Measurements from ENCODE around the gene RAVER2.

Gene RAVER2

DNA sequence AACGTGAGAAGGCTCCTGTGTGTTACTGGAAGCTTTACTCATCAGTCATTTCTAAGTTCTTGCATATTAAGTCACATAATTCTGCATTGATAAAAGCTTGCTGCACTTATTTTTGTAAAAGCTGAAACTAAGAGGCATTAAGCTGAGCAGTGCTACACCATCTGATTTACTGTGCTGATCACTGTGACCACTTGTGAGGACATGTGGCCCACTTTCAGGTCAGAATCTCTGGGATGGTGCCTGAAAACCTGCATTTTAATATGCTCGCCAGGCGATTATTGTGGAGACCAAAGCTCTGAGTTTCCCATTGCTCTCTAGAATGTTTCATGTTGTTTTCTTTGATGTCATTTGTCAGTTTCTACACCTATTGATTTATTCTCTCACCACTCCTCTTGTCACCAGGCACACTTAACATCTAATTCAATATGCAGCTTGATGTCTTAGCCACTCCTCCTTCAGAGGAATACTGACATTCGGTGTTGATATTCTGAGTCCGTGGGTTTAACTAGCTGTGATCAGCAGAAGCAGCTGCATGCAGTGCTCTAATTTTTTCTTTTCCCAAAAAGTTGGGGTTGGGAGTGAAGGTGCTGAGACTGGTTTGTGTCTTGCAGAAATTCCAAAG is 85.3 kb downstream of the RAVER2 start:
- no peak overlapping the region for H3K27ac ChIP-seq (replicated peaks)
- DNase-seq (ENCODE audit: low read depth in 1 of 2, low spot score in 1 of 2), result no peak
- H3K27me3 ChIP-seq (ENCODE audit: insufficient read depth, poor library complexity, severe bottlenecking), result no peaks in the 10 kb centered on the region
- TF ChIP-seq GABPA (IDR thresholded peaks at IDR 0.05; ENCODE audit: low read depth) (no peak), SPI1 (IDR thresholded peaks at IDR 0.05; ENCODE audit: borderline replicate concordance, low read depth) (no peak), REST (IDR thresholded peaks at IDR 0.05; ENCODE audit: insufficient replicate concordance, low read depth) (no peak), POLR2AphosphoS5 (IDR thresholded peaks at IDR 0.05; ENCODE audit: low read depth) (no peak)
- TF ChIP-seq, protein P1, sequence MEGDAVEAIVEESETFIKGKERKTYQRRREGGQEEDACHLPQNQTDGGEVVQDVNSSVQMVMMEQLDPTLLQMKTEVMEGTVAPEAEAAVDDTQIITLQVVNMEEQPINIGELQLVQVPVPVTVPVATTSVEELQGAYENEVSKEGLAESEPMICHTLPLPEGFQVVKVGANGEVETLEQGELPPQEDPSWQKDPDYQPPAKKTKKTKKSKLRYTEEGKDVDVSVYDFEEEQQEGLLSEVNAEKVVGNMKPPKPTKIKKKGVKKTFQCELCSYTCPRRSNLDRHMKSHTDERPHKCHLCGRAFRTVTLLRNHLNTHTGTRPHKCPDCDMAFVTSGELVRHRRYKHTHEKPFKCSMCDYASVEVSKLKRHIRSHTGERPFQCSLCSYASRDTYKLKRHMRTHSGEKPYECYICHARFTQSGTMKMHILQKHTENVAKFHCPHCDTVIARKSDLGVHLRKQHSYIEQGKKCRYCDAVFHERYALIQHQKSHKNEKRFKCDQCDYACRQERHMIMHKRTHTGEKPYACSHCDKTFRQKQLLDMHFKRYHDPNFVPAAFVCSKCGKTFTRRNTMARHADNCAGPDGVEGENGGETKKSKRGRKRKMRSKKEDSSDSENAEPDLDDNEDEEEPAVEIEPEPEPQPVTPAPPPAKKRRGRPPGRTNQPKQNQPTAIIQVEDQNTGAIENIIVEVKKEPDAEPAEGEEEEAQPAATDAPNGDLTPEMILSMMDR (IDR thresholded peaks at IDR 0.05; ENCODE audit: insufficient read depth, low read length), result no peak
- no peak overlapping the region for H3K4me3 ChIP-seq (replicated peaks; ENCODE audit: insufficient read depth, low read length)

DNA sequence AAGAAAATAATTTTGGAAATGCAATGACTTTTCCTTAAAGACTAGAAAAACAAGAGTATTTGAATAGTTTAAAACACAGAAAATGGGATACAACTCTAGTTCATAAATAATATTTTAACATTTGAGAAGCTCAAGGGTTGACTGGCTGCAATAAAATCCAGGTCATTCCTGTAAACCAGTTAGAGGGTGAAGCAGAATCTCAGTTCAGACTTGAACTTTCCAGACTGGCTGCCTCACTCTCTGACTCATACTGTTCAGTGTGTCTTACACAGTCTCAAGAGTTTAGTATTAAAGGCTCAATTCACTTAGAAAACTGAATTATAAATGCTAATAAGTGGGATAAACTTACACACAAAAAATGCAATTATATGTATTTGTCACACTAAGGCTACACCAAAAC is 89.9 kb downstream of the RAVER2 start:
- TF ChIP-seq SPI1 (IDR thresholded peaks at IDR 0.05; ENCODE audit: borderline replicate concordance, low read depth), result no peak
- TF ChIP-seq GABPA (IDR thresholded peaks at IDR 0.05; ENCODE audit: low read depth), result no peak
- TF ChIP-seq POLR2AphosphoS5 (IDR thresholded peaks at IDR 0.05; ENCODE audit: low read depth), result no peak
- TF ChIP-seq REST (IDR thresholded peaks at IDR 0.05; ENCODE audit: insufficient replicate concordance, low read depth), result no peak
- TF ChIP-seq, protein P1 (IDR thresholded peaks at IDR 0.05; ENCODE audit: insufficient read depth, low read length), result no peak
- DNase-seq (ENCODE audit: low read depth in 1 of 2, low spot score in 1 of 2), result no peak
- Histone ChIP-seq H3K27me3 (ENCODE audit: insufficient read depth, poor library complexity, severe bottlenecking) (no peaks in the 10 kb centered on the region), H3K27ac (replicated peaks) (no peak overlapping the region), H3K4me3 (replicated peaks; ENCODE audit: insufficient read depth, low read length) (no peak overlapping the region)

DNA sequence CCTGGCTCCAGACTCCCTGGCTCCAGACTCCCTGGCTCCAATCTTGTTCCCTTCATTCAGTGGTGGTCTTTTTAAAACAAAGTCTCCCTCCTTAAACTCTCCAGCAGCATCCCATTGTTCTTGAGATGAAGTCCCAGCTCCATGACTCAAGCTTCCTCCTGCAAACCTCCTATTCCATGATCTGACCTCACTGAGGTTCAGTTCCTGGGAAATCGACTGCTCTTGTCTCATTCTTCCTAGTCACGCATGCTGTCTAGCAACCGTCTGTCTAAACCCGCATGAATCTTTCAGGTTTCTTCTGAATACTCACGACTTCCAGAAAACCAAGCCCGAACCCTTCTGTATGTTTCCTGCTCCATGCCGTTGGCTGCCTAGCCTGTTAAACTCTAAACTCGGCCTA is 91.9 kb downstream of the RAVER2 start:
- no peak overlapping the region for H3K27ac ChIP-seq (replicated peaks)
- no peak for DNase-seq (ENCODE audit: low read depth in 1 of 2, low spot score in 1 of 2)
- no peaks in the 10 kb centered on the region for H3K27me3 ChIP-seq (ENCODE audit: insufficient read depth, poor library complexity, severe bottlenecking)
- H3K4me3 ChIP-seq (replicated peaks; ENCODE audit: insufficient read depth, low read length), result no peak overlapping the region
- TF ChIP-seq, protein P1 (IDR thresholded peaks at IDR 0.05; ENCODE audit: insufficient read depth, low read length), result no peak

DNA sequence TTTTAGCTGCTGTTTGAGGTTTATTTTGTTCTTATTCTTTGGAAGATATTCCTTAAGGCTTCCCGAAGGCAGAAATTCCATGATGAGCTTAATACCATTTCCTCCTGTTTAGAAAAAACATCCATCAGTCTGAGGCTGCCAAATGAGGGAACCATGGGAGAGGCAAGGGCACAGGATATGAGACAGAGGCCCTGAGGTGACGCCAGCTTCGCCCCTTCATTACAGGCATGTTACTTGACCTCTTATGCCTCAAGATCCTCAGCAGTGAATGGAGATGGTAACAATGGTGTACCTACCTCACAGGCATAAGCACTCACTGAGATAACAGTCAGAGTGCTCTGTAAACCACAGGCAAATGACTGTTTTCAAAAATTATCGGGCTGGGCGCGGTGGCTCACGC is 93.6 kb downstream of the RAVER2 start:
- no peak for TF ChIP-seq SPI1 (IDR thresholded peaks at IDR 0.05; ENCODE audit: borderline replicate concordance, low read depth)
- no peak for TF ChIP-seq GABPA (IDR thresholded peaks at IDR 0.05; ENCODE audit: low read depth)
- TF ChIP-seq, protein P1 (IDR thresholded peaks at IDR 0.05; ENCODE audit: insufficient read depth, low read length), result no peak
- no peak for TF ChIP-seq REST (IDR thresholded peaks at IDR 0.05; ENCODE audit: insufficient replicate concordance, low read depth)
- no peak for TF ChIP-seq POLR2AphosphoS5 (IDR thresholded peaks at IDR 0.05; ENCODE audit: low read depth)
- no peak overlapping the region for H3K27ac ChIP-seq (replicated peaks)
- no peaks in the 10 kb centered on the region for H3K27me3 ChIP-seq (ENCODE audit: insufficient read depth, poor library complexity, severe bottlenecking)
- no peak overlapping the region for H3K4me3 ChIP-seq (replicated peaks; ENCODE audit: insufficient read depth, low read length)
- no peak for DNase-seq (ENCODE audit: low read depth in 1 of 2, low spot score in 1 of 2)

Data from HL-60 (cell line).